Measurements from ENCODE around the gene RPSA.

The RPSA gene

GRCh38 chr3:39460677-39461076 lies 54.2 kb downstream of the RPSA start:
- no peak for DNase-seq
